Osteocyte (in vitro differentiated cells): ENCODE results near the gene PKHD1. TPM values are rescaled to one million over a fixed set of nuclear protein-coding genes. Genes with fewer than 3 reads are reported as not detected.

Source experiments
- DNase-seq: peaks from one replicate; pipeline ENCODE4 v3.0.0; 2021; ENCODE audit warnings: mixed read lengths; ENCODE audit not compliant: unreplicated experiment; ENCODE audit errors: extremely low spot score
- H3K27ac Mint-ChIP-seq: one replicate; pipeline ENCODE4 v1.8.0; 2021; ENCODE audit warnings: mild to moderate bottlenecking, mixed read lengths; ENCODE audit not compliant: unreplicated experiment
- H3K27me3 Mint-ChIP-seq: one replicate; pipeline ENCODE4 v1.8.0; 2021; ENCODE audit warnings: mixed read lengths; ENCODE audit not compliant: unreplicated experiment
- H3K36me3 Mint-ChIP-seq: one replicate; pipeline ENCODE4 v1.8.0; 2021; ENCODE audit warnings: mixed read lengths; ENCODE audit not compliant: unreplicated experiment
- H3K4me1 Mint-ChIP-seq: one replicate; pipeline ENCODE4 v1.8.0; 2021; ENCODE audit warnings: mixed read lengths; ENCODE audit not compliant: unreplicated experiment
- H3K4me3 Mint-ChIP-seq: one replicate; pipeline ENCODE4 v1.8.0; 2021; ENCODE audit warnings: mild to moderate bottlenecking, moderate library complexity, mixed read lengths; ENCODE audit not compliant: unreplicated experiment
- H3K9me3 Mint-ChIP-seq: one replicate; pipeline ENCODE4 v1.8.0; 2021; ENCODE audit warnings: mixed read lengths; ENCODE audit not compliant: unreplicated experiment
- total RNA-seq: library from RNA; stranded (reverse); gene quantifications from 2 replicates; pipeline ENCODE4 v1.2.1, GENCODE V29; 2021
- TF ChIP-seq, protein P1 (sequence below): fragments of 200-600 bp; sonication (generic); IDR thresholded peaks from 2 replicates; pipeline ENCODE4 v1.5.0; 2021; ENCODE audit warnings: antibody characterized with exemption, mild to moderate bottlenecking, moderate library complexity

Gene PKHD1
- total RNA-seq, 1 donor from 2014 or later, result not detected

DNA sequence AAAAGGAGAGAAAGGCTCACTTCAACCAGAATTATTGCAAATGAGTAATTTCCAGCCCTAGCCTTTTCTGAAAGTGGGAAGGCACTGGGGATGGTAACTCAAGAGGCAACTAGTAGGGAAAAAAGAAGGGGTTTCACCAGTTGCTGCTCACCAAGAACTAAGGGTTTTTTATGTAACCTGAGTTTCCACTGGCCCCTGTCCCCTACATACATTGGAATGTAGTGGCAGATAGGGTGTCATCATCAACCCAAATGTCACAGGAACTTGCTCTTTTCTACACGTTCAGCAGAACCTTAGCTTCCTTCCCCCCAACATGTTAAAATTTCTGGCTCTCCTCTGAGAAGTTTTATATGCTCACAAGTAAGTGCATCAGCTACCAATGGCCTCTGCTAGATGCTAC lies 38.2 kb upstream of the PKHD1 start:
- TF ChIP-seq, protein P1, sequence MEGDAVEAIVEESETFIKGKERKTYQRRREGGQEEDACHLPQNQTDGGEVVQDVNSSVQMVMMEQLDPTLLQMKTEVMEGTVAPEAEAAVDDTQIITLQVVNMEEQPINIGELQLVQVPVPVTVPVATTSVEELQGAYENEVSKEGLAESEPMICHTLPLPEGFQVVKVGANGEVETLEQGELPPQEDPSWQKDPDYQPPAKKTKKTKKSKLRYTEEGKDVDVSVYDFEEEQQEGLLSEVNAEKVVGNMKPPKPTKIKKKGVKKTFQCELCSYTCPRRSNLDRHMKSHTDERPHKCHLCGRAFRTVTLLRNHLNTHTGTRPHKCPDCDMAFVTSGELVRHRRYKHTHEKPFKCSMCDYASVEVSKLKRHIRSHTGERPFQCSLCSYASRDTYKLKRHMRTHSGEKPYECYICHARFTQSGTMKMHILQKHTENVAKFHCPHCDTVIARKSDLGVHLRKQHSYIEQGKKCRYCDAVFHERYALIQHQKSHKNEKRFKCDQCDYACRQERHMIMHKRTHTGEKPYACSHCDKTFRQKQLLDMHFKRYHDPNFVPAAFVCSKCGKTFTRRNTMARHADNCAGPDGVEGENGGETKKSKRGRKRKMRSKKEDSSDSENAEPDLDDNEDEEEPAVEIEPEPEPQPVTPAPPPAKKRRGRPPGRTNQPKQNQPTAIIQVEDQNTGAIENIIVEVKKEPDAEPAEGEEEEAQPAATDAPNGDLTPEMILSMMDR, result no peak
- H3K4me3 Mint-ChIP-seq, result no peak overlapping the region
- DNase-seq, result no peak
- H3K4me1 Mint-ChIP-seq, result no peaks in the 10 kb centered on the region
- H3K9me3 Mint-ChIP-seq, result no peaks in the 10 kb centered on the region
- H3K27ac Mint-ChIP-seq, result no peak overlapping the region
- H3K27me3 Mint-ChIP-seq, result peaks cover 9% of the 10 kb centered on the region
- no peaks in the 10 kb centered on the region for H3K36me3 Mint-ChIP-seq

DNA sequence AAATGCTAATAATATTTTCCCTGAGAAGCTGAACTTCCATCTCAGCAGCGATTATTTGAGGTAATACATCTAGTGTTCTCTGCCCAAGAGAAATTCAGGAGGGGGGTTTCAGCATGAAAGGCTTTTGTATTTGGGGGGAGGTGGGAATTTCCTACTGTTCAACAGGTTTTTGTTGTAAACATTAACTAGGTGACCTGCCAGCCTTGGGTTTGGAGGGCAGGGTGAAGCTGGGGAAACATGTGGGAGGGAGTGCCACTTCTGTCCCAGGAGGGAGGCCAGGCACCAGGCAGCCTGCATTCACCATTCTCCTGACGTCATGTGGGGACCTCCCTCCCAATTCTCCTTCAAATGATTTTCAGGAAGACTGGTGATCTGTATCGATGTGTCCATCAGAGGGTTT lies 37.7 kb upstream of the PKHD1 start:
- no peak overlapping the region for H3K27ac Mint-ChIP-seq
- no peaks in the 10 kb centered on the region for H3K9me3 Mint-ChIP-seq
- DNase-seq, result no peak
- no peaks in the 10 kb centered on the region for H3K36me3 Mint-ChIP-seq
- H3K27me3 Mint-ChIP-seq, result peaks cover 9% of the 10 kb centered on the region
- no peaks in the 10 kb centered on the region for H3K4me1 Mint-ChIP-seq
- TF ChIP-seq, protein P1, result no peak
- no peak overlapping the region for H3K4me3 Mint-ChIP-seq

DNA sequence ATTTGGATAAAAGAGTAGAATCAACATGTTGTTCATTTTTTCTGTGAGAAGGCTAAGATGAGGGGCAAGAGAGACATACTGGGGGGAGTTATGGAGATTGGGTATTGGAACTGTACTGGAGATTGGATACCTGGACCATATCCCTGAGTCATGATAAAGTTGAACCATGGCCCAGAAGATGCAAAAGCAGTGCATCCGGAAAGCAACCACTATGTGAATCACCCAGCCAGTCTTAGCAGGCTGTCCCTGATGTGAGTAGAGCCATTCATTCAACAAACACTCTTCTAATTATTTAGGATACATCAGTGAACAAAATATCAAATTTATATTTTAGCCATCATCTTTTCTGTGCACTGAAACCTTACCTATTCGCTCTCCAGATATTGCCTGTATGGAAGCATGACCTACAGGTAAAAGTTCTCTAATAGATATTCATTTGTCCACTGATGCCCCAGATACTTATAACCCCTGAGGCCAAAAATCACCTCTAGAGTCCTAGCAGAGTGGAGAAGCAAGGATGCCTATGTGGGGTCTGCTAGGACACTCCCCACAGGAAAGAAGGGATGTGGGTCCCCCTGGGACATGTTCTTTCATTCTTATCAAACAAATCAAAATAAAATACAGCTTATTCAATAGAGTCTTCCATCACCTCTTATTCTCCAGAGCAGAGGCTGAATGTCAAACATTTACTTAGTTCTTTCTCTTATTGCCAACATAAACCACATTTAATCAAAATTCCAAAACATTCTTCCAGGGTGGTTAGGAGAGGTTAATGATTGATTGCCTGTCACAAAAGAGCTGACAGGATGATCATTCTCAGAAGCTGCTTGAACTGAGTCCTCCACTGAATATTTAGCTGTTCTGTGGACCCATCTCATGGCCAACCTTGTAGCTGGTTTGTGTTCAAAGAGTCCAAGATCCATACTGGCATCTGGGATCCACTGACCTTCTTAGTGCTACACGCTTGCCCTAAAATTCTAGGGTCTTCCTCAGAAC lies 37.0 kb upstream of the PKHD1 start:
- no peak for DNase-seq
- TF ChIP-seq, protein P1, result no peak
- Mint-ChIP-seq H3K27me3 (peaks cover 9% of the 10 kb centered on the region), H3K4me1 (no peaks in the 10 kb centered on the region), H3K36me3 (no peaks in the 10 kb centered on the region), H3K27ac (no peak overlapping the region), H3K4me3 (no peak overlapping the region), H3K9me3 (no peaks in the 10 kb centered on the region)

DNA sequence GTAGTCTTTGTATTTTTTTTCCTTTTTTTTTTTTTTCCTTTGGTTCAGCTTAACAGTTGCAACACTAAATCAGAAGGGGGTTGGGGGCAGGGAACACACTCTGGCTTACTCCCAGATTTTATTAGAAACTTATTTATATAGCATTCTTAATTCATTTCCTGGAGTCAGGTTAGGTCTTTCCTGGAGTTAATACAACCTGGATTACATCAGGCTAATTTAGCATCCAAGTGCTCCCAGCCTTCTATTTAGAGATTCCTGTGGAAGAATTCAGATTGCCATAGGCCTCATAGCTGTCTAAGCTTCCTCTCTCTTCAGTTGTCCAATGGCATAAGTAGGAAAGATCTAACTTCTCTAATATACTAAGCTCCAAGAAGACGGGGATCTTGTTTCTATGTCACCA lies 35.8 kb upstream of the PKHD1 start:
- no peak overlapping the region for H3K4me3 Mint-ChIP-seq
- no peak for DNase-seq
- no peak overlapping the region for H3K27ac Mint-ChIP-seq
- no peaks in the 10 kb centered on the region for H3K9me3 Mint-ChIP-seq
- no peaks in the 10 kb centered on the region for H3K4me1 Mint-ChIP-seq
- no peaks in the 10 kb centered on the region for H3K36me3 Mint-ChIP-seq
- peaks cover 2% of the 10 kb centered on the region for H3K27me3 Mint-ChIP-seq
- TF ChIP-seq, protein P1, result no peak

DNA sequence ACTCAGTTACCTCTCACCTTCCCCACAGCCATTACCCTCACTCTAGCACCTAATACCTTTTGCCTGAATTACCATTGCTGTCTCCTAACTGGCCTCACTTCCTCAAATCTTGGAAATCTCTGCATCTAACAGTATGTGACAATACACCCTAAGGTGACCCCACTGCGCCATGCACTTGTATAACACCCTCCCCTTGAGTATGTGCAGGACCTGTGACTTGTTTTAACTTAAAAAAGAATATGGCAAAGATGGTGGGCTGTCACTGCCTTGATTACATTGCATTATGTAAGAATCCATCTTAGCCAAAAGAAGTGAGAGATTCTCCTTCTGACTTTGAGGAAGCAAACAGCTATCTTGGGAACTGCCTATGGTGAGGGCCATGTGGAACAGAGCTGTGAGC lies 29.9 kb upstream of the PKHD1 start:
- no peak for DNase-seq
- H3K36me3 Mint-ChIP-seq, result no peaks in the 10 kb centered on the region
- no peaks in the 10 kb centered on the region for H3K27me3 Mint-ChIP-seq
- TF ChIP-seq, protein P1, result no peak
- no peaks in the 10 kb centered on the region for H3K4me1 Mint-ChIP-seq
- H3K4me3 Mint-ChIP-seq, result no peak overlapping the region
- no peak overlapping the region for H3K27ac Mint-ChIP-seq
- no peaks in the 10 kb centered on the region for H3K9me3 Mint-ChIP-seq
